ENCODE results near the gene COL20A1. TPM values are rescaled to one million over a fixed set of nuclear protein-coding genes. Genes with fewer than 3 reads are reported as not detected.

The COL20A1 gene
- total RNA-seq, 1 experiment from 2014 or later: 2.3 TPM

DNA sequence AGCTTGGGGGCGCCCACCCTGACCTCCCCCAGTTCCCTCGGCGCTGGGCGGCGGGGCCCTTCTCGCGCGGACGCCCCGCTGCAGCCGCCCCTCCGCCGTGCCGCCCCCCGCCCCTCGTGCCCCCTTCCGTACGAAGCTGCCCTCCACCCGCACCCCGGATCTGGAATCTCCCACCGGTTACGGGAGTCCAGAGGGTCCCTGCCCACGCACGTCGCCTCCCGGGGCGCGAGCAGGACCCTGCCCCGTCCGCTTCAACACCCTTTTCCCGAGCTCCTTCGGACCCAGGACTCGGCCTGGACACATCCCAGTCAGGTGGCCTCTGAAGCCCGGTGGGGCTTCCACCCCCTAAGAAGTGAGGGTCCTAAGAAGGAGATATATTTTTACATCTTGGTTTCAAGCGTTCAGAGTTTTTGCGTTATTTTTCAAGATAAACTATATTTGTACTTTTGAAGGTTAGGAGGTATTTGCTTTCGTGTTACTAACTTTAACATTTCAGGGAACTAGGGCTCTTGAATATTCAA is 19.9 kb upstream of the COL20A1 start:
- Histone ChIP-seq H3T11ph (ENCODE audit: low read length) (no peak overlapping the region), H4K8ac (replicated peaks; ENCODE audit: insufficient read length, low read depth, low read length) (no peak overlapping the region), H2BK20ac (ENCODE audit: low read depth, low read length, poor library complexity, severe bottlenecking) (no peak overlapping the region), H4K91ac (ENCODE audit: insufficient read length, low read depth, low read length) (no peak overlapping the region), H4K5ac (ENCODE audit: insufficient read length, low read depth, low read length) (no peak overlapping the region), H3K18ac (ENCODE audit: insufficient read length, low read depth, low read length) (no peak overlapping the region), H3K79me1 (ENCODE audit: insufficient read depth, low read depth, low read length, poor library complexity, severe bottlenecking) (peaks cover 14% of the 10 kb centered on the region), H2BK12ac (ENCODE audit: insufficient read length, low read depth, low read length) (no peak overlapping the region), H3K56ac (ENCODE audit: insufficient read length, low read depth, low read length) (no peak overlapping the region), H2BK5ac (ENCODE audit: insufficient read length, low read length) (no peak overlapping the region), H3K14ac (ENCODE audit: insufficient read depth, low read length) (no peak overlapping the region; the same call in 1 of the 2 replicates), H4K20me1 (ENCODE audit: control insufficient read depth, insufficient read depth, insufficient read length) (no peaks in the 10 kb centered on the region), H3K23me2 (ENCODE audit: insufficient read length, low read depth, low read length, poor library complexity, severe bottlenecking) (no peaks in the 10 kb centered on the region), H3K79me2 (ENCODE audit: insufficient read depth, low read length) (peaks cover 27% of the 10 kb centered on the region; the same call in 1 of the 2 replicates), H3K27ac (ENCODE audit: insufficient read length, low read depth, low read length) (no peak overlapping the region), H2AK5ac (ENCODE audit: insufficient read length, low read length) (no peak overlapping the region), H3K4me1 (ENCODE audit: insufficient read depth, low read length) (0 out of 2 replicates have a peak, but pooled peaks cover 2% of the 10 kb centered on the region), H3K4ac (ENCODE audit: low read depth, low read length) (no peak overlapping the region), H3K9ac (ENCODE audit: extremely low read depth, insufficient read length, low read length) (peak overlapping the region; percentile 66), H2AFZ (ENCODE audit: low read length) (no peak overlapping the region), H2BK15ac (ENCODE audit: low read depth, low read length) (no peak overlapping the region), H3K4me2 (ENCODE audit: insufficient read depth, insufficient read length, low read length) (peak overlapping the region; percentile 49), H3K27me3 (ENCODE audit: insufficient read depth, low read length) (no peaks in the 10 kb centered on the region), H3K23ac (ENCODE audit: insufficient read length, low read depth, low read length) (no peak overlapping the region), H2BK120ac (ENCODE audit: low read depth, low read length, poor library complexity, severe bottlenecking) (no peak overlapping the region), H3K9me3 (ENCODE audit: control insufficient read depth, low read depth, low read length) (no peaks in the 10 kb centered on the region)
- Mint-ChIP-seq H3K27me3 (ENCODE audit: low read depth) (peaks cover 3% of the 10 kb centered on the region; the same call in 1 of the 2 replicates), H3K36me3 (ENCODE audit: insufficient read depth in 1 of 3, low read depth in 3 of 3) (peaks cover 5 to 28% (median 19%) of the 10 kb centered on the region in 3 experiments), H3K4me3 (peak overlapping the region; percentile 80 to 91), H3K4me1 (peaks cover 19 to 20% of the 10 kb centered on the region in 2 experiments), H3K9me3 (no peaks in the 10 kb centered on the region), H3K27ac (peak overlapping the region in 2 of 3 experiments; percentile 68 to 79; a peak in 4 of 7 replicates)
- TF ChIP-seq, protein P1, sequence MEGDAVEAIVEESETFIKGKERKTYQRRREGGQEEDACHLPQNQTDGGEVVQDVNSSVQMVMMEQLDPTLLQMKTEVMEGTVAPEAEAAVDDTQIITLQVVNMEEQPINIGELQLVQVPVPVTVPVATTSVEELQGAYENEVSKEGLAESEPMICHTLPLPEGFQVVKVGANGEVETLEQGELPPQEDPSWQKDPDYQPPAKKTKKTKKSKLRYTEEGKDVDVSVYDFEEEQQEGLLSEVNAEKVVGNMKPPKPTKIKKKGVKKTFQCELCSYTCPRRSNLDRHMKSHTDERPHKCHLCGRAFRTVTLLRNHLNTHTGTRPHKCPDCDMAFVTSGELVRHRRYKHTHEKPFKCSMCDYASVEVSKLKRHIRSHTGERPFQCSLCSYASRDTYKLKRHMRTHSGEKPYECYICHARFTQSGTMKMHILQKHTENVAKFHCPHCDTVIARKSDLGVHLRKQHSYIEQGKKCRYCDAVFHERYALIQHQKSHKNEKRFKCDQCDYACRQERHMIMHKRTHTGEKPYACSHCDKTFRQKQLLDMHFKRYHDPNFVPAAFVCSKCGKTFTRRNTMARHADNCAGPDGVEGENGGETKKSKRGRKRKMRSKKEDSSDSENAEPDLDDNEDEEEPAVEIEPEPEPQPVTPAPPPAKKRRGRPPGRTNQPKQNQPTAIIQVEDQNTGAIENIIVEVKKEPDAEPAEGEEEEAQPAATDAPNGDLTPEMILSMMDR (conservative IDR thresholded peaks at IDR 0.05): no peak
- WGBS (ENCODE audit: extremely low coverage, insufficient read length, low lambda C conversion rate): no CpG with 5 or more reads among the region's 37 CpGs
- no peak for DNase-seq

Data from H9 (cell line).